Loucy (cell line): Measurements from ENCODE around the gene SCYL1.

Experiments used
- H2AFZ ChIP-seq: fragments of 200-600 bp; sonication (generic); 2 replicates; pipeline ENCODE4 v1.6.0; 2016; ENCODE audit warnings: antibody characterized with exemption, mild to moderate bottlenecking, low read length, moderate library complexity
- H3F3A ChIP-seq: fragments of 200-600 bp; 2 replicates; pipeline ENCODE4 v1.6.0; 2016; ENCODE audit warnings: antibody characterized with exemption, low read depth, mild to moderate bottlenecking
- H3K27me3 ChIP-seq: fragments of 200-600 bp; sonication (generic); 2 replicates; pipeline ENCODE4 v1.6.1; 2014; ENCODE audit warnings: low read length, mild to moderate bottlenecking; ENCODE audit not compliant: insufficient read depth, poor library complexity, severe bottlenecking
- H3K36me3 ChIP-seq: fragments of 200-600 bp; sonication (generic); 2 replicates; pipeline ENCODE4 v1.6.1; 2016; ENCODE audit warnings: low read length; ENCODE audit not compliant: insufficient read depth
- H3K4me1 ChIP-seq: fragments of 200-600 bp; sonication (generic); 2 replicates; pipeline ENCODE4 v1.5.1; 2014; ENCODE audit warnings: low read length, mild to moderate bottlenecking; ENCODE audit not compliant: insufficient read depth, poor library complexity, severe bottlenecking
- H3K4me2 ChIP-seq: fragments of 200-600 bp; sonication (generic); 2 replicates; pipeline ENCODE4 v1.6.0; 2014; ENCODE audit warnings: antibody characterized with exemption, low read length, low read depth, mild to moderate bottlenecking; ENCODE audit not compliant: poor library complexity, severe bottlenecking
- H3K4me3 ChIP-seq: fragments of 200-600 bp; sonication (generic); 2 replicates; pipeline ENCODE4 v1.5.1; 2014; ENCODE audit warnings: low read length, mild to moderate bottlenecking, mixed read lengths; ENCODE audit not compliant: poor library complexity, severe bottlenecking
- H3K79me2 ChIP-seq: fragments of 200-600 bp; sonication (generic); 2 replicates; pipeline ENCODE4 v1.6.1; 2014; ENCODE audit warnings: low read length; ENCODE audit not compliant: insufficient read depth
- H3K9ac ChIP-seq: fragments of 200-600 bp; sonication (generic); 2 replicates; pipeline ENCODE4 v1.6.0; 2014; ENCODE audit warnings: mild to moderate bottlenecking, low read depth, low read length, moderate library complexity; ENCODE audit not compliant: poor library complexity, severe bottlenecking
- H3K9me2 ChIP-seq: fragments of 200-600 bp; sonication (generic); replicated peaks from 2 replicates; pipeline ENCODE4 v1.6.1; 2016; ENCODE audit warnings: low read depth, low read length, mixed read lengths
- H3K9me3 ChIP-seq: fragments of 200-600 bp; sonication (generic); 2 replicates; pipeline ENCODE4 v1.6.1; 2014; ENCODE audit warnings: mild to moderate bottlenecking, antibody characterized with exemption, low read length, low read depth; ENCODE audit not compliant: insufficient read depth
- H4K20me1 ChIP-seq: fragments of 200-600 bp; sonication (generic); 2 replicates; pipeline ENCODE4 v1.6.0; 2014; ENCODE audit warnings: antibody characterized with exemption, low read length, mild to moderate bottlenecking; ENCODE audit not compliant: insufficient read depth, poor library complexity, severe bottlenecking
- EZH2phosphoT487 ChIP-seq: fragments of 200-600 bp; IDR thresholded peaks from 2 replicates; pipeline ENCODE4 v1.6.1; 2018; ENCODE audit warnings: antibody characterized with exemption, mild to moderate bottlenecking, moderate library complexity, borderline replicate concordance
- TF ChIP-seq, protein P1 (sequence below): fragments of 200-600 bp; sonication (generic); conservative IDR thresholded peaks from 2 replicates; pipeline ENCODE4 v1.5.1; 2014; ENCODE audit warnings: mild to moderate bottlenecking, antibody characterized with exemption, low read length

Gene SCYL1

DNA sequence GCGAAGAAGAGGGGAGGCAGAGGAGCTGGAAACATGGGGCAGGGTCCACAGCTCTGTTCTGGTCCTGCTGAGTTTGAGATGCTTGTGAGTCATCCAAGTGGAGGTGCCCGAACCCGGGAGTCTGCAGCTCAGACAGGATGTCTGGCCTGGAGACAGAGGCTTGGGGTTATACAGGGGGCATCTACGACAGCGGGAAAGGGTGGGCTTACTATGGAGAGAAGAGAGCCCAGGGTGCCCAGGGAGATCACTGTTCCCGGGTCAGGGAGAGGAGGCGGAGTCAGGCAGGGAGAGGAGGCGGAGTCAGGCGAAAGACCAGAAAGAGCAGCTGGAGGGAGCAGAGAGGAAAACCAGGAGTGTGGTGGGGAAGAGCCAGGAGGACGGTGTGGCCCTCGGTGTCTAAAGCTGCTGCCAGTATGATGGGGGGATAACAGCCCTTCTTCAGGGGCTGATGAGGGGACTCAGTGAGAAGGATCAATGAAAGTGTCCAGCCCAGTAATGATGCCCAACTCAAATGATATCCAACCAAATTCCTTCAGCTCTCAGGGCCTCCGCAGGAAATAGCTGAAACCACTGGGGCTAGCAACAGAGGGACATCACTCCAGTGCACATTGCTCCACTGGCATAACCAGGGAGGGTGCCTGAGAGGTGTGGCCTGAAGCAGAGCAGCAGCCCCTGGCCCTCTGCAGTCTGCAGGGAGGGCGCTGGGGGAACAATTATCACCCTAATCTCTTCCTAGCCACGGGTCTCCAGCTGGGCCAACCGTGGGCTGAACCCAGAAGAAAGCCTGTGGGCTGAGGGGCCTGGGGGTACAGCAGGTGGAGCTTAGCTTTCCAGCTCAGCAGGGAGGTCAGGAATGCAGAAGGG, 35.9 kb downstream of the SCYL1 start:
- Histone ChIP-seq H3K4me1 (peaks cover 10% of the 10 kb centered on the region), H3K4me2 (no peak overlapping the region), H2AFZ (no peak overlapping the region), H3K9ac (no peak overlapping the region), H3K9me3 (no peaks in the 10 kb centered on the region), H3K36me3 (no peaks in the 10 kb centered on the region), H3K27me3 (no peaks in the 10 kb centered on the region), H4K20me1 (no peaks in the 10 kb centered on the region), H3F3A (no peaks in the 10 kb centered on the region), H3K4me3 (no peak overlapping the region), H3K9me2 (no peaks in the 10 kb centered on the region), H3K79me2 (no peaks in the 10 kb centered on the region)
- TF ChIP-seq, protein P1, sequence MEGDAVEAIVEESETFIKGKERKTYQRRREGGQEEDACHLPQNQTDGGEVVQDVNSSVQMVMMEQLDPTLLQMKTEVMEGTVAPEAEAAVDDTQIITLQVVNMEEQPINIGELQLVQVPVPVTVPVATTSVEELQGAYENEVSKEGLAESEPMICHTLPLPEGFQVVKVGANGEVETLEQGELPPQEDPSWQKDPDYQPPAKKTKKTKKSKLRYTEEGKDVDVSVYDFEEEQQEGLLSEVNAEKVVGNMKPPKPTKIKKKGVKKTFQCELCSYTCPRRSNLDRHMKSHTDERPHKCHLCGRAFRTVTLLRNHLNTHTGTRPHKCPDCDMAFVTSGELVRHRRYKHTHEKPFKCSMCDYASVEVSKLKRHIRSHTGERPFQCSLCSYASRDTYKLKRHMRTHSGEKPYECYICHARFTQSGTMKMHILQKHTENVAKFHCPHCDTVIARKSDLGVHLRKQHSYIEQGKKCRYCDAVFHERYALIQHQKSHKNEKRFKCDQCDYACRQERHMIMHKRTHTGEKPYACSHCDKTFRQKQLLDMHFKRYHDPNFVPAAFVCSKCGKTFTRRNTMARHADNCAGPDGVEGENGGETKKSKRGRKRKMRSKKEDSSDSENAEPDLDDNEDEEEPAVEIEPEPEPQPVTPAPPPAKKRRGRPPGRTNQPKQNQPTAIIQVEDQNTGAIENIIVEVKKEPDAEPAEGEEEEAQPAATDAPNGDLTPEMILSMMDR: no peak

DNA sequence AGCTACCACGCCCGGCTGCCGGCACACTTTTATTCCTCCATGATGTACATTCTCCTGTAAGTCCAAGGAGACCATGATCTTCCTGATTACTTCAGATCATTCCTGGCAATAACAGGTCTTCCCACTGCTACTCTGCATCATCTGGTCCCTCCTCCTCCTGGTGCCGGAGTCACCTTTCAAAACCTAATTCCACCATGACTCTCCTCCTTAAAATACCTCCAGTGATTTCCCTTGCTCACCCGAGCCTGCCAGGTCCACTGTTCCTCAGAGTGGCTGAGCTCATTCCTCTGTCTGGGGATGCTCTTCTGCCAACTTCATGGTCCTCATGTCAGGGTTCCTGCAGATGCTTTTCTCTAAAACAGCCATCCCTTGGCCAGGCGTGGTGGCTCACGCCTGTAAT, 37.1 kb downstream of the SCYL1 start:
- Histone ChIP-seq H3K79me2 (no peaks in the 10 kb centered on the region), H3K4me3 (no peak overlapping the region), H3K4me1 (peaks cover 18% of the 10 kb centered on the region), H3F3A (no peaks in the 10 kb centered on the region), H4K20me1 (no peaks in the 10 kb centered on the region), H3K4me2 (no peak overlapping the region), H2AFZ (no peak overlapping the region), H3K27me3 (no peaks in the 10 kb centered on the region), H3K9ac (no peak overlapping the region), H3K36me3 (no peaks in the 10 kb centered on the region), H3K9me3 (no peaks in the 10 kb centered on the region), H3K9me2 (no peaks in the 10 kb centered on the region)
- TF ChIP-seq, protein P1: no peak
- TF ChIP-seq EZH2phosphoT487: no peak

DNA sequence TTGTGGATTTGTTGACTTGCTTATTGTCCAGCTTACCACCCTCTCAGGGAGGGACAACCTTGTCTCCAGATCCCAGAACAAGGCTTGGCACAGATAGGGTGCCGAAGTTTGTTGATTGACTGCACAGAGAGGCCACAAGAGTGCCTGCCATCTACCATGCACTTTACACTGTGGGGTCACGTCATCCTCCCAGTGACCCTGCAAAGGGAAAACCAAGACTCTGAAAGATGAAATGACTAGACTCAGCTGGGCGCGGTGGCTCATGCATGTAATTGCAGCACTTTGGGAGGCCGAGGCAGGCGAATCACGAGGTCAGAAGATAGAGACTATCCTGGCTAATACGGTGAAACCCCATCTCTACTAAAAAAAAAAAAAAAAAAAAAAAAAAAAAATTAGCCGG, 37.9 kb downstream of the SCYL1 start:
- TF ChIP-seq EZH2phosphoT487: no peak
- TF ChIP-seq, protein P1: no peak
- Histone ChIP-seq H3F3A (no peaks in the 10 kb centered on the region), H3K4me3 (no peak overlapping the region), H3K4me1 (peaks cover 18% of the 10 kb centered on the region), H3K36me3 (no peaks in the 10 kb centered on the region), H3K9ac (no peak overlapping the region), H3K79me2 (peaks cover 2% of the 10 kb centered on the region; the same call in 1 of the 2 replicates), H3K27me3 (no peaks in the 10 kb centered on the region), H2AFZ (no peak overlapping the region), H3K9me2 (no peaks in the 10 kb centered on the region), H3K4me2 (no peak overlapping the region), H3K9me3 (no peaks in the 10 kb centered on the region), H4K20me1 (no peaks in the 10 kb centered on the region)
